SK-N-SH (cell line): Measurements from ENCODE around the gene NRTN. TPM values are rescaled to one million over a fixed set of nuclear protein-coding genes. Genes with fewer than 3 reads are reported as not detected.

Source experiments
- CTCF ChIA-PET: fragments of 300-600, 350-600 bp; formaldehyde crosslinking; extraction: SDS; loops from one replicate; lab custom pipeline; 2021; lab: Yijun Ruan, JAX
- POLR2A ChIA-PET: fragments of 350-600 bp; sonication (Branson Sonifier 250); formaldehyde crosslinking; extraction: SDS; loops from one replicate; lab custom pipeline; 2020; ENCODE audit warnings: antibody characterized with exemption, inconsistent platforms; lab: Yijun Ruan, JAX
- DNase-seq: peaks from one replicate; pipeline ENCODE4 v3.0.0; 2012
- H2AFZ ChIP-seq: fragments of 200-600 bp; sonication (generic); 2 replicates; pipeline ENCODE4 v1.8.1; 2016; ENCODE audit warnings: antibody characterized with exemption, mild to moderate bottlenecking, low read depth
- H3F3A ChIP-seq: fragments of 200-600 bp; sonication (generic); replicated peaks from 2 replicates; pipeline ENCODE3; 2016; ENCODE audit warnings: antibody characterized with exemption, mild to moderate bottlenecking; ENCODE audit not compliant: insufficient read depth
- H3K27ac ChIP-seq, 2 experiments: fragments of 200-500 bp in 1 of 2; fragments of 200-600 bp in 1 of 2; sonication (Bioruptor generic) in 1 of 2; sonication (generic), shearing (Covaris generic) in 1 of 2; 2 replicates each; pipeline versions ENCODE4 v1.5.1 to v1.6.1; 2014 to 2016; ENCODE audit warnings: low read depth in 2 of 2, inconsistent platforms in 1 of 2, low read length in 1 of 2, mild to moderate bottlenecking in 1 of 2, mixed read lengths in 1 of 2
- H3K27me3 ChIP-seq: fragments of 200-600 bp; sonication (generic), shearing (Covaris generic); 2 replicates; pipeline ENCODE4 v1.6.1; 2016; ENCODE audit warnings: mixed run types; ENCODE audit not compliant: insufficient read depth
- H3K36me3 ChIP-seq, 2 experiments: fragments of 200-500 bp in 1 of 2; fragments of 200-600 bp in 1 of 2; sonication (Bioruptor generic) in 1 of 2; sonication (generic) in 1 of 2; replicated peaks in 1 of 2; 2 replicates each; pipeline versions ENCODE3 to v1.5.1; 2014 to 2016; ENCODE audit warnings: low read length in 1 of 2, mild to moderate bottlenecking in 1 of 2; ENCODE audit not compliant: insufficient read depth in 2 of 2, control insufficient read depth in 1 of 2
- H3K4me1 ChIP-seq, 2 experiments: fragments of 200-500 bp in 1 of 2; fragments of 200-600 bp in 1 of 2; sonication (Bioruptor generic) in 1 of 2; sonication (generic), shearing (Covaris generic) in 1 of 2; 2 replicates each; pipeline versions ENCODE4 v1.5.1 to v1.6.1; 2014 to 2016; ENCODE audit warnings: low read depth in 1 of 2, low read length in 1 of 2, mixed run types in 1 of 2; ENCODE audit not compliant: insufficient read depth in 2 of 2, control insufficient read depth in 1 of 2
- H3K4me2 ChIP-seq: fragments of 200-600 bp; sonication (generic), shearing (Covaris generic); 2 replicates; pipeline ENCODE4 v1.6.1; 2017; ENCODE audit warnings: mixed run types
- H3K4me3 ChIP-seq, 2 experiments: fragments of 200-500 bp in 1 of 2; fragments of 200-600 bp in 1 of 2; sonication (Bioruptor generic) in 1 of 2; sonication (generic), shearing (Covaris generic) in 1 of 2; 2 replicates each; pipeline versions ENCODE4 v1.5.1 to v1.8.1; 2014 to 2016; ENCODE audit warnings: low read depth in 2 of 2, inconsistent platforms in 1 of 2, low read length in 1 of 2, mild to moderate bottlenecking in 1 of 2, mixed read lengths in 1 of 2, moderate library complexity in 1 of 2
- H3K79me2 ChIP-seq: fragments of 200-600 bp; sonication (generic); 2 replicates; pipeline ENCODE4 v1.8.1; 2017; ENCODE audit warnings: mild to moderate bottlenecking; ENCODE audit not compliant: insufficient read depth
- H3K9ac ChIP-seq: fragments of 200-600 bp; sonication (generic); 2 replicates; pipeline ENCODE4 v1.6.1; 2017; ENCODE audit warnings: mixed run types
- H3K9me2 ChIP-seq: fragments of 200-600 bp; sonication (generic); 2 replicates; pipeline ENCODE4 v1.6.1; 2017; ENCODE audit warnings: mixed run types
- H3K9me3 ChIP-seq: fragments of 200-600 bp; sonication (generic); 2 replicates; pipeline ENCODE4 v1.6.1; 2017; ENCODE audit warnings: mixed run types, mild to moderate bottlenecking, moderate library complexity
- H4K20me1 ChIP-seq: fragments of 200-600 bp; sonication (generic); 2 replicates; pipeline ENCODE4 v1.6.1; 2017; ENCODE audit warnings: mild to moderate bottlenecking, mixed run types; ENCODE audit not compliant: insufficient read depth
- CHD2 ChIP-seq: fragments of 150-350 bp; IDR thresholded peaks from 2 replicates; pipeline ENCODE4 v1.6.1; 2018; ENCODE audit warnings: low read length; ENCODE audit not compliant: partially characterized antibody
- ELF1 ChIP-seq: IDR thresholded peaks from 2 replicates; pipeline ENCODE4 v1.4.0; 2012
- EP300 ChIP-seq, 2 experiments: IDR thresholded peaks; 2 replicates each; pipeline versions ENCODE4 v1.4.0 to v1.6.1; 2012; ENCODE audit warnings: borderline replicate concordance in 1 of 2, low read depth in 1 of 2, low read length in 1 of 2
- EZH2phosphoT487 ChIP-seq: fragments of 200-600 bp; sonication (generic); IDR thresholded peaks from 2 replicates; pipeline ENCODE4 v1.6.1; 2017; ENCODE audit warnings: low read depth, mixed run types, mild to moderate bottlenecking, antibody characterized with exemption, moderate library complexity, borderline replicate concordance
- MXI1 ChIP-seq: IDR thresholded peaks from 2 replicates; pipeline ENCODE4 v1.6.1; 2012; ENCODE audit warnings: mild to moderate bottlenecking, low read depth, low read length, improper control_type of control experiment
- NFIC ChIP-seq: IDR thresholded peaks from 2 replicates; pipeline ENCODE4 v1.4.0; 2012; ENCODE audit warnings: borderline replicate concordance
- POLR2AphosphoS5 ChIP-seq: IDR thresholded peaks from 2 replicates; pipeline ENCODE4 v1.6.1; 2012; ENCODE audit warnings: low read depth, low read length
- RAD21 ChIP-seq: IDR thresholded peaks from 2 replicates; pipeline ENCODE4 v1.6.1; 2012; ENCODE audit warnings: mild to moderate bottlenecking, low read length
- RFX5 ChIP-seq: IDR thresholded peaks from 2 replicates; pipeline ENCODE4 v1.6.1; 2012; ENCODE audit warnings: mild to moderate bottlenecking, improper control_type of control experiment, low read length
- SMC3 ChIP-seq: IDR thresholded peaks from 2 replicates; pipeline ENCODE4 v1.6.1; 2012; ENCODE audit warnings: low read depth, low read length, improper control_type of control experiment
- TAF1 ChIP-seq: IDR thresholded peaks from 2 replicates; pipeline ENCODE4 v1.6.1; 2012; ENCODE audit warnings: low read depth, mild to moderate bottlenecking, low read length, moderate library complexity, borderline replicate concordance
- TCF12 ChIP-seq: IDR thresholded peaks from 2 replicates; pipeline ENCODE4 v1.4.0; 2012
- TEAD4 ChIP-seq: IDR thresholded peaks from 2 replicates; pipeline ENCODE4 v1.4.0; 2012; ENCODE audit warnings: mild to moderate bottlenecking, borderline replicate concordance; ENCODE audit not compliant: insufficient read depth
- YY1 ChIP-seq: IDR thresholded peaks from 2 replicates; pipeline ENCODE4 v1.4.0; 2012; ENCODE audit warnings: low read depth, mild to moderate bottlenecking
- WGBS: methylation state at CpG from one replicate; pipeline ENCODE4 v1.1.6; 2017; ENCODE audit warnings: low lambda C conversion rate; 5-methylcytosine and 5-hydroxymethylcytosine counted together
- polyA plus RNA-seq, 3 experiments: library from polyadenylated mRNA; depleted of rRNA; stranded (reverse); fragments of >200 nt; gene quantifications; 2 replicates each; pipeline ENCODE4 v1.2.3, GENCODE V29; 2012
- TF ChIP-seq, protein P1 (sequence below): IDR thresholded peaks from 2 replicates; pipeline ENCODE4 v1.4.0; 2012; ENCODE audit warnings: low read depth, borderline replicate concordance
- TF ChIP-seq, protein P2 (sequence below): IDR thresholded peaks from 2 replicates; pipeline ENCODE4 v1.4.0; 2012; ENCODE audit warnings: low read depth, borderline replicate concordance
- TF ChIP-seq, protein P3 (sequence below): IDR thresholded peaks from 2 replicates; pipeline ENCODE4; 2012
- TF ChIP-seq, protein P4 (sequence below): fragments of 200-600 bp; sonication (generic); IDR thresholded peaks from 2 replicates; pipeline ENCODE4 v1.6.1; 2017; ENCODE audit warnings: antibody characterized with exemption, mild to moderate bottlenecking, moderate library complexity
- TF ChIP-seq, protein P5 (sequence below): IDR thresholded peaks from 2 replicates; pipeline ENCODE4 v1.6.1; 2012; ENCODE audit warnings: mild to moderate bottlenecking, low read depth, low read length, moderate library complexity

The NRTN gene
- polyA plus RNA-seq, 1 of the 3 experiments (the other 2 are of a cell fraction): 0.99 TPM

DNA sequence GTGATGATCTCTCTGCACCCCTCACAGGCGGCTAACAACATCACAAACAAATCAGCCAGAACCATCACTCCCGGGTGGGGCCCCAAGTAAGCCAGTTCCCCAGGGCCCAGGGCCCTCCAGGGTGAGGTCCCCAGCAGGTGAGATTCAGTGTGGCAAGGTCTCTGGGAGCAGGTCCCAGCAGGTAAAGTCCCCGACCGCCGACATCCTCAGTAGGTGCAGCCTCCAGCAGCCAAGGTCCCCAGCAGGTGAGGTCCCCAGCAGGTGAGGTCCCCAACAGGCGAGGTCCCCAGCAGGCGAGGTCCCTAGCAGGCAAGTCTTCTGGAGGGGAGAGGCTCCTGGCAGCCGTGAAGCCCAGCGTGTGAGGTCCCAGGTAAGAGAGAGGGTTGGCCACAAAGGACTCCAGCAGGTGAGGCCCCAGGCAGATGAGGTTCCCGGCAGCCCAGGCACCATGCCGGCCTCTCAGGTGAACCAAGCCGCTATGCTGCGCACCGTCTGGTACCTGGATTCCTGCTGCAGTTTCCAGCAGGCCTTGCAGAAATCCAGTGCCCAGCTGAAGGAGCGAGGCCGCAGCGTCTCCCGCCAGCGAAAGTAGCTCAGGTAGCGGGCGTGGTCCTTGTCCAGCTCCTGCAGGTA, 38.5 kb downstream of the NRTN start:
- H3K9ac ChIP-seq: no peak overlapping the region
- H2AFZ ChIP-seq: no peak overlapping the region
- DNase-seq: no peak
- H3K9me3 ChIP-seq: no peaks in the 10 kb centered on the region
- H3K36me3 ChIP-seq: no peaks in the 10 kb centered on the region
- ChIA-PET POLR2A (no interaction called here), CTCF (interaction anchor here (1.1 to 2.6 kb wide), 2 partner anchors 39 kb away, joined by 3 to 9 read pairs; partner anchors contain the start of gene NRTN)
- no peaks in the 10 kb centered on the region for H3K9me2 ChIP-seq
- no peak for TF ChIP-seq RFX5
- TF ChIP-seq CHD2: no peak
- TF ChIP-seq, protein P1, sequence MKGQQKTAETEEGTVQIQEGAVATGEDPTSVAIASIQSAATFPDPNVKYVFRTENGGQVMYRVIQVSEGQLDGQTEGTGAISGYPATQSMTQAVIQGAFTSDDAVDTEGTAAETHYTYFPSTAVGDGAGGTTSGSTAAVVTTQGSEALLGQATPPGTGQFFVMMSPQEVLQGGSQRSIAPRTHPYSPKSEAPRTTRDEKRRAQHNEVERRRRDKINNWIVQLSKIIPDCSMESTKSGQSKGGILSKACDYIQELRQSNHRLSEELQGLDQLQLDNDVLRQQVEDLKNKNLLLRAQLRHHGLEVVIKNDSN: no peak
- TF ChIP-seq RAD21: no peak
- no peak for TF ChIP-seq MXI1
- TF ChIP-seq, protein P2, sequence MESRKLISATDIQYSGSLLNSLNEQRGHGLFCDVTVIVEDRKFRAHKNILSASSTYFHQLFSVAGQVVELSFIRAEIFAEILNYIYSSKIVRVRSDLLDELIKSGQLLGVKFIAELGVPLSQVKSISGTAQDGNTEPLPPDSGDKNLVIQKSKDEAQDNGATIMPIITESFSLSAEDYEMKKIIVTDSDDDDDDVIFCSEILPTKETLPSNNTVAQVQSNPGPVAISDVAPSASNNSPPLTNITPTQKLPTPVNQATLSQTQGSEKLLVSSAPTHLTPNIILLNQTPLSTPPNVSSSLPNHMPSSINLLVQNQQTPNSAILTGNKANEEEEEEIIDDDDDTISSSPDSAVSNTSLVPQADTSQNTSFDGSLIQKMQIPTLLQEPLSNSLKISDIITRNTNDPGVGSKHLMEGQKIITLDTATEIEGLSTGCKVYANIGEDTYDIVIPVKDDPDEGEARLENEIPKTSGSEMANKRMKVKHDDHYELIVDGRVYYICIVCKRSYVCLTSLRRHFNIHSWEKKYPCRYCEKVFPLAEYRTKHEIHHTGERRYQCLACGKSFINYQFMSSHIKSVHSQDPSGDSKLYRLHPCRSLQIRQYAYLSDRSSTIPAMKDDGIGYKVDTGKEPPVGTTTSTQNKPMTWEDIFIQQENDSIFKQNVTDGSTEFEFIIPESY: no peak
- TF ChIP-seq, protein P3, sequence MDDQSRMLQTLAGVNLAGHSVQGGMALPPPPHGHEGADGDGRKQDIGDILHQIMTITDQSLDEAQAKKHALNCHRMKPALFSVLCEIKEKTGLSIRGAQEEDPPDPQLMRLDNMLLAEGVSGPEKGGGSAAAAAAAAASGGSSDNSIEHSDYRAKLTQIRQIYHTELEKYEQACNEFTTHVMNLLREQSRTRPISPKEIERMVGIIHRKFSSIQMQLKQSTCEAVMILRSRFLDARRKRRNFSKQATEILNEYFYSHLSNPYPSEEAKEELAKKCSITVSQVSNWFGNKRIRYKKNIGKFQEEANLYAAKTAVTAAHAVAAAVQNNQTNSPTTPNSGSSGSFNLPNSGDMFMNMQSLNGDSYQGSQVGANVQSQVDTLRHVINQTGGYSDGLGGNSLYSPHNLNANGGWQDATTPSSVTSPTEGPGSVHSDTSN: no peak
- TF ChIP-seq, protein P4, sequence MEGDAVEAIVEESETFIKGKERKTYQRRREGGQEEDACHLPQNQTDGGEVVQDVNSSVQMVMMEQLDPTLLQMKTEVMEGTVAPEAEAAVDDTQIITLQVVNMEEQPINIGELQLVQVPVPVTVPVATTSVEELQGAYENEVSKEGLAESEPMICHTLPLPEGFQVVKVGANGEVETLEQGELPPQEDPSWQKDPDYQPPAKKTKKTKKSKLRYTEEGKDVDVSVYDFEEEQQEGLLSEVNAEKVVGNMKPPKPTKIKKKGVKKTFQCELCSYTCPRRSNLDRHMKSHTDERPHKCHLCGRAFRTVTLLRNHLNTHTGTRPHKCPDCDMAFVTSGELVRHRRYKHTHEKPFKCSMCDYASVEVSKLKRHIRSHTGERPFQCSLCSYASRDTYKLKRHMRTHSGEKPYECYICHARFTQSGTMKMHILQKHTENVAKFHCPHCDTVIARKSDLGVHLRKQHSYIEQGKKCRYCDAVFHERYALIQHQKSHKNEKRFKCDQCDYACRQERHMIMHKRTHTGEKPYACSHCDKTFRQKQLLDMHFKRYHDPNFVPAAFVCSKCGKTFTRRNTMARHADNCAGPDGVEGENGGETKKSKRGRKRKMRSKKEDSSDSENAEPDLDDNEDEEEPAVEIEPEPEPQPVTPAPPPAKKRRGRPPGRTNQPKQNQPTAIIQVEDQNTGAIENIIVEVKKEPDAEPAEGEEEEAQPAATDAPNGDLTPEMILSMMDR: no peak
- no peak for TF ChIP-seq EZH2phosphoT487
- no peak for TF ChIP-seq TEAD4
- TF ChIP-seq ELF1: no peak
- no peak for TF ChIP-seq NFIC
- TF ChIP-seq TAF1: no peak
- TF ChIP-seq TCF12: no peak
- TF ChIP-seq SMC3: no peak
- TF ChIP-seq EP300 (IDR thresholded peaks at IDR 0.05; ENCODE audit: borderline replicate concordance in 1 of 2, low read depth in 1 of 2, low read length in 1 of 2): no peak
- no peak for TF ChIP-seq YY1
- TF ChIP-seq, protein P5, sequence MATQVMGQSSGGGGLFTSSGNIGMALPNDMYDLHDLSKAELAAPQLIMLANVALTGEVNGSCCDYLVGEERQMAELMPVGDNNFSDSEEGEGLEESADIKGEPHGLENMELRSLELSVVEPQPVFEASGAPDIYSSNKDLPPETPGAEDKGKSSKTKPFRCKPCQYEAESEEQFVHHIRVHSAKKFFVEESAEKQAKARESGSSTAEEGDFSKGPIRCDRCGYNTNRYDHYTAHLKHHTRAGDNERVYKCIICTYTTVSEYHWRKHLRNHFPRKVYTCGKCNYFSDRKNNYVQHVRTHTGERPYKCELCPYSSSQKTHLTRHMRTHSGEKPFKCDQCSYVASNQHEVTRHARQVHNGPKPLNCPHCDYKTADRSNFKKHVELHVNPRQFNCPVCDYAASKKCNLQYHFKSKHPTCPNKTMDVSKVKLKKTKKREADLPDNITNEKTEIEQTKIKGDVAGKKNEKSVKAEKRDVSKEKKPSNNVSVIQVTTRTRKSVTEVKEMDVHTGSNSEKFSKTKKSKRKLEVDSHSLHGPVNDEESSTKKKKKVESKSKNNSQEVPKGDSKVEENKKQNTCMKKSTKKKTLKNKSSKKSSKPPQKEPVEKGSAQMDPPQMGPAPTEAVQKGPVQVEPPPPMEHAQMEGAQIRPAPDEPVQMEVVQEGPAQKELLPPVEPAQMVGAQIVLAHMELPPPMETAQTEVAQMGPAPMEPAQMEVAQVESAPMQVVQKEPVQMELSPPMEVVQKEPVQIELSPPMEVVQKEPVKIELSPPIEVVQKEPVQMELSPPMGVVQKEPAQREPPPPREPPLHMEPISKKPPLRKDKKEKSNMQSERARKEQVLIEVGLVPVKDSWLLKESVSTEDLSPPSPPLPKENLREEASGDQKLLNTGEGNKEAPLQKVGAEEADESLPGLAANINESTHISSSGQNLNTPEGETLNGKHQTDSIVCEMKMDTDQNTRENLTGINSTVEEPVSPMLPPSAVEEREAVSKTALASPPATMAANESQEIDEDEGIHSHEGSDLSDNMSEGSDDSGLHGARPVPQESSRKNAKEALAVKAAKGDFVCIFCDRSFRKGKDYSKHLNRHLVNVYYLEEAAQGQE: no peak
- no peak for TF ChIP-seq POLR2AphosphoS5
- WGBS: 73% methylated on average over 9 of the region's 21 CpGs
- no peaks in the 10 kb centered on the region for H3K79me2 ChIP-seq
- no peaks in the 10 kb centered on the region for H3K27me3 ChIP-seq
- no peak overlapping the region for H3K27ac ChIP-seq
- no peak overlapping the region for H3K4me2 ChIP-seq
- H3F3A ChIP-seq: no peaks in the 10 kb centered on the region
- no peaks in the 10 kb centered on the region; a peak in 1 of 4 replicates for H3K4me1 ChIP-seq
- no peaks in the 10 kb centered on the region for H4K20me1 ChIP-seq
- H3K4me3 ChIP-seq: no peak overlapping the region
